ENCODE data around the gene MYO9B. TPM values are rescaled to one million over a fixed set of nuclear protein-coding genes. Genes with fewer than 3 reads are reported as not detected.
A peak's percentile ranks its signal among the peaks of the same experiment; 100 is the strongest.

MYO9B gene
- total RNA-seq, 2 donors from 2014 or later = 112 to 142 TPM

DNA sequence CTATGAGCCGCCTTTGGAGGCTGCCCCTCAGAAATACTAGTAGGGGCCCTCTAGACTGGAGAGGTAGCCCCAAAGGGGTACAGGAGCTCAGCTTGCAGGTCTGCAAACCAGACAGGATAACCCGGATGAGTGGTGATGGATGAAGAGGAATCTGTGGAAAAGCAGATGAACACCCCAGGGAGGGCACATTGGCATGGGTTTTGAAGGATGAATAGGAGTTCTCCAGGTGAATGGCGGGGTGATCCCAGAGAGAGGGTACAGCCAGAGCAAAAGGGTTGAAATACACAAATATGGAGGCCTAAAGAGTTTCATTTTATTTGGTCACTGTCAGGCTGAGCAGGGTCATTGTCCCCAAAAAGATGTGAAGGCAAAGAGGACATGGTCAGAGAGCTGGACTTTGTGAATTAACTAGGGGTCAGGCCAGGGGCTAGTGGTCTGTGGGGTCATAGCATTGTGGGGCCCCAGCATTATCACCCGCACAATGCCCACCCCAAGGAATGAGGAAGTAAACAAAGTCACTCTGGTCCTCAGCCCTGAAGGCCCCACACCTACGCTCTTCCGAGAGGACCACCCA lies 165.3 kb downstream of the MYO9B start:
- H3K9me3 Mint-ChIP-seq = no peaks in the 10 kb centered on the region
- H3K36me3 Mint-ChIP-seq = no peaks in the 10 kb centered on the region
- DNase-seq (ENCODE audit: low spot score in 2 of 2) (no peak), ATAC-seq (no peak)
- H3K27ac Mint-ChIP-seq = no peak overlapping the region

DNA sequence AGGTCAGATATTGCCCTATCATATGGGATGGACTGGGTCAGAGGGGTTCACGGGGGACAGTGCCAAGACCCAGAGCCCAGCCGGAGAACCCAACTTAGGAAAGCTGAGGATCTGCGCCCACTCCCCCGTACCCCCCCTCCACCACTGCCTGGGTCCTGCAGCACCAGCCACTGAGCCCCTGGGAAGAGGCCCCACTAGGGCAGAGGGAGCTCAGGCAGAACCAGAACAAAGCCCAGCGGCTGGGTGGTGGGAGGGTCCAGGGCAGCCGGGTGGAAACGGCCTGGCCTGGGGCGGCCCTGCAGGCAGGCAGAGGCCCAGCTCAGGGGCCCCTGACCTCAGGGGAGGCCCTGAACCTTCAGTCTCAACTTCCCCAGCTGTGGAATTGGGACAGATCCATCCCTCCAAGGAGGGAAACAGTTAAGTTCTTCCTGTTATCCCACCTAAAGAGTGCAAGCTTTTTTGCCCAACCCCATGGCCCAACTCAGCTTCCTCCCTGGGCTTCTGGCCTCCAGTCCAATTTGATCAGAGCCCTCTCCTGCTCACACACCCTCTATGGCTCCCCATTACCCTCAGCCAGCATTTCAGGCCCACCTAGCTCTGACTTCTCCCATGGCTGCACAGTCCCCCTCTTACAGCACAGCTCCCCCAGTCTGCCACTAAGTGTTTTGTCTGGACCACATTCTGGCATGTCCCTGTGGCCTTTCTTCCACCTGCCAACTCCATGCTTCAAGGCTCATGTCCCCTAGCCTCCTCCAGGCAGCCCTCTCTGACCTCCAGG lies 167.0 kb downstream of the MYO9B start:
- no peak for DNase-seq (ENCODE audit: low spot score in 2 of 2)
- ATAC-seq = no peak
- Mint-ChIP-seq H3K9me3 (no peaks in the 10 kb centered on the region), H3K27ac (peak overlapping the region; percentile 30 to 42), H3K36me3 (no peaks in the 10 kb centered on the region)

DNA sequence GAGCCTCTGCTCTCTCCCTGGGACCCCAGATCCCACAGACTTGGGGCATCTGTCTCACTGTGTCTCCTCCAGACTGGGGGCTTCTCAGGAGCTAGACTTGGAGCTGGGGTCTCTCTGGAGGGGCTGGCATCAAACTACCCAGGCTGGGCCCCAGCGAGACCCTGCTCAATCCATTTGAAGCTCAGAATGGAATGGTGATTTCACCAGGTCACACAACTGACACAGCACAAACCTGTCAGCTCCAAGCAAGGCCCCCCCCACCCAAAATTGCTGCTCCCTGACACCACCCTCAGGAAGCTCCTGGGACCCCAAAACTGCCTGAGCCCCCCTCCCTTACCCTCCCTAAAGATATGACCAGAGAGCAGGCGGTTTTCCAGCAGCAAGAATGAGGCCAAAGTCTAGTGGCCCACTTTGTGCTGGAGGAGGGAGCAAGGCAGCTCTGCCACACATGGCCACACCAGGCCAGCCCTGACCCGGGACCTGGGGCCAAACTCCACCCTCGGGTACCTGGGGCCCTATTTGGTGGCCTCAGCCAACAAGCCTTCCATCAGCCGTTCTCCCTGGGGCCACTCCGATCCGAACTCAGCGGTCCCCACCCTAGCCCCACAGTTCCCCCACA lies 167.7 kb downstream of the MYO9B start:
- DNase-seq (ENCODE audit: low spot score in 2 of 2) = no peak
- Mint-ChIP-seq H3K9me3 (no peaks in the 10 kb centered on the region), H3K36me3 (no peaks in the 10 kb centered on the region), H3K27ac (peak overlapping the region; percentile 30 to 42)
- no peak for ATAC-seq

DNA sequence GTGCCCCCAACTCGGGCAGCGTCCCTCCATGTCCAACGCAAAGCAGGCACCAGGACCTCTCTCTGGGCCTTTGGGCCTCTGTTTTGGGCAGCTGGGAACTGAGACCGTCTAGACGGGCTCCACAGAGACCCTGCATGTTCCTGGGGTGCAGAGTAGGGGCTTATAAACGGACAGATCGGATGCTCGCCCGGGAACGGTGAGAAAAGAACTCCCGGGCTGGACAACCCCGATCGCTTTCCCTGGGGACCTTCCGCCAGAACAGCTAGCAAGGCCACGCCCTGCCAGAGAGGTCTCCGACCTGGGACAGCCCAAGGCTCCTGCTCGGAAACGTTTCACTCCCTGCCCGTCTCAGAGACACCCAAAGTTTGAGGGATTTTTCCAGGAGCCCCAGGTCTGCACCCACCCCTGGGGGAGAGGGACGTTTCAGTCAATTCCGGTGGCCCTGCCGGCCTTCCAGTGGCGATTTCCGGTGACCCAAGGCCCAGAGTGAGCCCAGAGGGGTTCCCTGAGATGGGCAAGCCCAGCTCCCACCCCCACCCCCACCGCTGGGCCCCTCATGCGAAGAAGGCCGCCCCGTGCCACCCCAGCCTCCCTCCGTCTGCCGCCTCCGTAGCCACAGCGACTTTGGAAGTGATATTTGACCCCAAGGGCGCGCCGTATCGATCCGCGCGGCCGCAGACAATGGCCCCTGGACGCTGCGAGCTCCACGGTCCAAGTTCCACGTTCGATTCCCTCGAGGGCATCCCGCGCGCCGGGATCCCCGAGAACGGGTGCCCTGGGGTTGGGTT lies 168.4 kb downstream of the MYO9B start:
- Mint-ChIP-seq H3K27ac (no peak overlapping the region), H3K9me3 (no peaks in the 10 kb centered on the region)
- ATAC-seq = no peak

DNA sequence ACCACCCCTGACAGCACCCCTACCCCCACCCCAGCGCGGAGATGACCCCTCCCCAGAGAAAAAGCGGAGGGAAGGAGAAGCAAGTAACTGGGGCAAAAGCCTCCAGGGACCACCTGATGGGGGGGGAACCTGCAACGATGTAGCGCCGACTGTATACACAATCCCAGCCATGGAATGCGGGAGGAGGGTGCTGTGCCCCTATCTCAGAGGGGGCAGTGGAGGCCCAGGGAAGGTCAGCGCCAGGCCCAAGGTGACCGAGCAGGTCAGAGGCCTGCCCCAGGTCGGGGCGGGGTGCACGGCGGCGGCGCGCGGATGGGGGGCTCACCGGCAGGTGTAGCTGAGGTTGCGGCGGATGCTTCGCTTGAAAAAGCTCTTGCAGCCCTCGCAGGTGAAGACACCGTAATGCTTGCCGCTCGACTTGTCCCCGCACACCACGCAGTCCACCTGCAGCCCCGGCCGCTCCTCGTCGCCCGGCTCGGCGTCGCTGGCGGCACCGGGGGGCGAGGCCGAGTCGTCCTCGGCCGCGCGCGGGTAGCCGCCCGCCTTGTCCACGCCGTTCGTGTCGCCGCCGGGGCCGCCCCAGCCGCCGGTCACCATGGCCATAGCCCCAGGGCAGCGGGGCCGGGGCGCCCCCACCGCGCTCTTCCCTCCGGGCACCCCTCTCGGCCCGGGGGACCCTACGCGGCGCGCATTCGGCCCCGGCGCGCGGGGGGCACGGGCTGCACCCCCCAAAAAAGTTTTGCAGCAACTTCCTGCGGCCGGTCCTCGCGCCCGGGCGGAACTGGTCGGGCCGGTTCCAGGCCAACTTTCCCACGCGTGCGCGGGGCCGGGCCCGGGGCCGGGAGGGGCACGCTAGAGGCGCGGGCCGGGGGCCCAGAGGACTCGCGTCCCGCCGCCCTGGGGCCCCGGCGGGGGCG lies 169.3 kb downstream of the MYO9B start:
- DNase-seq (ENCODE audit: low spot score in 2 of 2) (no peak), ATAC-seq (no peak)
- Mint-ChIP-seq H3K36me3 (no peaks in the 10 kb centered on the region), H3K27ac (no peak overlapping the region), H3K9me3 (no peaks in the 10 kb centered on the region)

More for the DNA sequence above, 168.4 kb downstream of the MYO9B start:
- no peak for DNase-seq (ENCODE audit: low spot score in 2 of 2)
- H3K36me3 Mint-ChIP-seq = no peaks in the 10 kb centered on the region

DNA sequence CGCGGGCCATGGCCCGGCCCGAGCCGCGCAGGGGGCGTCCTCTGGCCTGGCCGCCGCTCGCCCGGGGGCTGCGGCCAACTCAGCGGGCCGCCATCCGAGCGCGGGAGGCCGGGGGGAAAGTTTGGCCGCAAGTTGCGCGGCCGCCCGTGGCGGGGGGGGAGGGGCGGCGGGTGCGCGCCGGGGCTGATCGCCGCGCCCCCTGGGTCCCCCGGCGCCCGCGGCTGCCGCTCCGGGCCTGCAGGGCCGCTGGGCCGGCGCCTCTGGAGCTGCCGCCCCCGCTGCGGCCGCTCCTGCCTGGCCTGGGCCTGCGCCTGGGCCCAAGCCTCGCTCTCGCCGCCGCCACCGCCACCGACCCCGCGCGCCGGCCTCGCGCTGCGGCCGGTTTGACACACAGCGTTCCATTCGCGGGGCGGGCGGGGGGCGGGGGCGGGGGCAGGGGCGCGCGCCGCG lies 170.0 kb downstream of the MYO9B start, which contains the start of gene NR2F6:
NR2F6 (minus strand) TSS at position 385 of the 450 bp plus-strand sequence. CDS start 699 bp downstream, outside the sequence.
- Mint-ChIP-seq H3K9me3 (no peaks in the 10 kb centered on the region), H3K27ac (peak within 1 kb of the TSS; percentile 62 to 68), H3K36me3 (no peaks in the 10 kb centered on the region)
- DNase-seq (ENCODE audit: low spot score in 2 of 2) = no peak
- ATAC-seq = peak; percentile 5 to 19

DNA sequence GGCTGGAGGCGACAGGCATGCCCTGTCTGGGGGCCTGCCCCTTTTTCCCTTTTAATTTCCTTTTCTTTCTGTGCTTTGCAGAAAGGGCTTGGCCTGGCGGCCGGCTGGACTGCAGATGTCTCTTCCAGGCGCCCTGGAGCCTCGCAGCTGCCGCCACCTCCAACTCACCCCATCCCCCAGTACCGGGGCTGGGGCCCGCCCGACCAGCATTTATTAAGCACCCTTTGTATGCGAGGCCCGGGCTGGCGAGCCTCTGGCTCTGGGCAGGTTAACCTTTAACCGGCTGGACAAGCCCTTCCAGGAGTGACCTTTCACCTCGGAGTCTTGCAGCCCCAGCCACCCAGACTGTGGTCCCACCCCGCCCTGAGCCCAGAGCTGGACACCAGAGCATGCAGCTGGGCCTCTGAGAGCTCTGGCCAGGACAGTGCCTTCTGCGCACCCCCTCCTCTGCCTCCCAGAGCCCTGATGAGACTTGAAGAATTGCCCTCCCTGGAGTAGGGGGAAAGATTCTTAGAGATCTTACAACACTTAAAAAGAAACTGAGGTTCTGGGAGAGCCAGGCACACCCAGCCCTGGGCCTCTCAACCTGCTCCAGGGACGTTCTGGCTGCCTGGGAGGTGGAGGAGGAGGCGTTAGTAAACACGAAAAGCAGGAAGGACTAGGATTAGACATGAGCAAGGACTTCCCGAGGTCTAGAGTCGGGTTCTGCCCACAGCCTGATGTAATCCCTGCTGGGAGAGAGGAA lies 171.3 kb downstream of the MYO9B start:
- DNase-seq (ENCODE audit: low spot score in 2 of 2) (no peak), ATAC-seq (no peak)
- Mint-ChIP-seq H3K9me3 (no peaks in the 10 kb centered on the region), H3K27ac (peak overlapping the region in 1 of 2 donors; percentile 62), H3K36me3 (no peaks in the 10 kb centered on the region)

DNA sequence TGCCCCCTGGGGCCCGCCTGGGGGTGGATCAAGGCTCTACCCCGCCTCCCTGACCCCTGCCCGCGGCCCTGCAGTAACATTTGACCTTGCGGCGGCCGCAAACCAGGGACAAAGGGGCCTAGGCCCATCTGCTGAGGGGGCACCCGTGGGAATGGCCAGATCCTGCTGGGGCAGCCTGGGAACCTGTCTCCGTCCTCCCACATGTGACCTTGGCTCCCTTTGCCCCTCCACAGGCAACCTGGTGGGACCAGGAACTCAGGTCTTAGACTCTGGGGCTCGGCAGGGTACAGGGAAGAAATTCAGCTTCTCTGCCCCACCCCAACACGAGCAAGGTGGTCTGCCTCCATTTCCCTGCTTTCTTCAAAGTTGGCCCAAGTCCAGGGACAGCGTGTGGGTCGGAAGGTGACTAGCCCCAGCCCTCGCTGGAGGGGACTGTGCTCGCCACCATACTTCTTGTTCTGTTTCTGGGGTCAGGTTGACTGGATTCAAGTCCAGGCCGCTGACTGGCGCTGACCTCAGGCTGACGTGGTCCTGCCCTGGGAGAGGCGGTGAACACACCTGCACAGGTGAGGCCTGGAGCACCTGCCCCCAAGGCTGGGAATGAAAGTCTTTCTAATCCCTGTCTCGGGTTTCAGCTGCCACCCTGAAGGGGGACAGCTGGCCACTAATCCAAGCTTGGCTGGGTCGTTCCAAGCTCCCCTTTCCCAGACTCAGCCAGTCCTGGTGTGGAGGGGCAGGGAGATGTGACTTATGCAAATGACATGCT lies 172.6 kb downstream of the MYO9B start:
- no peak for DNase-seq (ENCODE audit: low spot score in 2 of 2)
- no peaks in the 10 kb centered on the region for H3K36me3 Mint-ChIP-seq
- no peaks in the 10 kb centered on the region for H3K9me3 Mint-ChIP-seq
- ATAC-seq = no peak
- H3K27ac Mint-ChIP-seq = no peak overlapping the region

DNA sequence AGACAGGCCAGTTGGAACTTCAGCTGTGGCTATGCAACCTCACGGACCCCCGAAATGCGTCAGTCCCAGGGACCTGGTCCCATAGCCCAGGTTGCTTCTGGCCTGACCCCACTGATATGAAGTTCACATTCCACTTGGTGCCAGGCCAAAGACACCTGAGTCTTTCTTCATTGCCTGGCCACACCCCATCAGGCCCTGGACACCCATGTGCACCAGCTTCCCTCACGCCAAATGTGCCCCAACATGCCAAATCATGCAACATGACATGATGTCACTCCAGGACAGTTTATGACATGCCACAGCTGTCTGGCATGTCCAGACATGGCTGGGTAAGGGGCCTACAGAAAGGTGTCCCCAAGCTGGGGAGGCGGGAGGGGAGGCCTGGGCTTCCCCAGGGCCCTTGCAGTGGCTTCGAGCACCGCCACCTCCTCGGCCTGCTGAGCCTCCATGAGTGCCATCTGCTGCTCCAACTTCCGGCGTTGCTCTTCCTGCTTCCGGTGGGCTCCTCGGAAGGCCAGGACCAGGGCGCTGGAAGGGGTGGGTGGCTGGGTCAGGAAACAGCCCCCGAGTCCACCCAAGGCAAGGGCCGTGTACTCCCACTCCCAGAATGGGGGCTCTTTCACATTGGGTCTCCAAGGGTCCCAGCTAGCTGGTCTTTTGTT lies 174.4 kb downstream of the MYO9B start:
- H3K9me3 Mint-ChIP-seq = no peaks in the 10 kb centered on the region
- H3K36me3 Mint-ChIP-seq = no peaks in the 10 kb centered on the region
- peak overlapping the region in 1 of 2 donors; percentile 53 for H3K27ac Mint-ChIP-seq
- ATAC-seq (no peak), DNase-seq (ENCODE audit: low spot score in 2 of 2) (no peak)

DNA sequence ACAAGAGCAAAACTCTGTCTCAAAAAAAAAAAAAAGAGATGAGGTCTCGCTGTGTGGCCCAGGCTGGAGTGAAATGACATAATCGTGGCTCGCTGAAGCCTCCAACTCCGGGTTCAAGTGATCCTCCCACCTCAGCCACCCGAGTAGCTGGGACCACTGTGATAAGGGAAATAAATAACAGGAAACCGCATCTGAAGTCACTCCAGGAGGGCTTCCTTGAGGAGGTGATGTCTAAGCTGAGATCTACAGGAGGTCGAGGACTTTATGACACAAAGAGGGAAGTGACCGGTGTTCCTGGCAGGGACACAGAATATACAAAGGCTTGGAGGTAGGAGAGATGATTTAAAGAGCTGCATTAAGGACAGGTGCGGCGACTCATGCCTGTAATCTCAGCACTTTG lies 179.1 kb downstream of the MYO9B start:
- ATAC-seq = no peak
- H3K27ac Mint-ChIP-seq = no peak overlapping the region
- DNase-seq (ENCODE audit: low spot score in 2 of 2) = no peak
- H3K36me3 Mint-ChIP-seq = no peaks in the 10 kb centered on the region
- H3K9me3 Mint-ChIP-seq = no peaks in the 10 kb centered on the region

DNA sequence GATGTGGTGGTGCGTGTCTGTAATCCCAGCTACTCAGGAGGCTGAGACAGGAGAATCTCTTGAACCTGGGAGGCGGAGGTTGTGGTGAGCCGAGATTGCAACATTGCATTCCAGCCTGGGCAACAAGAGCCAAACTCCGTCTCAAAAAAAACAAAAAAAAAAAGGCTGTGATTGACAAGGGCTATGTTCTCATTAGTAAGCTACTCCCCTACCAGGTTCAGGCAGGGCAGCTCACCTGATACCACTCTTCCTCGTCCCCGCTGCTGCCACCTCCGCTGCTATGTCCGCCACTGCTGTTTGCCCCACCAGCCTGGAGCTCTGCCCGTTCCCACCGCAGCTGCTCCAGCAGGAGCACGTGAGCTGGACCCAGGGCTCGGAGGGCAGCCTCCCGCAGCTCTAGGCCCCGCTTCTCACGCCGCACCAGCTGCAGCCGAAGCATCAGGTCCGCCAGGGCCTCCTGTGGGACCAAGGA lies 179.6 kb downstream of the MYO9B start:
- no peak for ATAC-seq
- no peak overlapping the region for H3K27ac Mint-ChIP-seq
- no peaks in the 10 kb centered on the region for H3K36me3 Mint-ChIP-seq
- no peaks in the 10 kb centered on the region for H3K9me3 Mint-ChIP-seq
- no peak for DNase-seq (ENCODE audit: low spot score in 2 of 2)

DNA sequence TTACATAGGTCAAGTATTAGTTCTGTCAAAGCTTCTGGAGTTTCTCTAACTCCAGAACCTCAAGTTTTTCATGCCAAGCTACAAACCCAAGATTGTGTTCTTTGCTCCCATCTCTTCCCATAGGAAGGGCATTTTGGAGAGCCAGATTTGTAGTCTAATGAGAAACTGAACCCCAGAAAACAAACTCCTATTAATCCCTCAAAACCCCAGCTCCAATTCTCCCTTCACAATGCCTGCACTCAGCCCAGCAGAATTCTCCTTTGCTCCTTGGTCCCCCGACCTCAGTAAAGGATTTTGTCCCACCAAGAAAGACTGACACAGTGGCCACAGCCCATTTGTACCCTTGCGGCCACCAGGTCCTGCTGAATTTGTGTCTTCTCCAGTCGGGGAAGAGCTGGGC lies 180.6 kb downstream of the MYO9B start:
- no peak for ATAC-seq
- no peak overlapping the region for H3K27ac Mint-ChIP-seq
- H3K9me3 Mint-ChIP-seq = no peaks in the 10 kb centered on the region
- no peaks in the 10 kb centered on the region for H3K36me3 Mint-ChIP-seq
- DNase-seq (ENCODE audit: low spot score in 2 of 2) = no peak

DNA sequence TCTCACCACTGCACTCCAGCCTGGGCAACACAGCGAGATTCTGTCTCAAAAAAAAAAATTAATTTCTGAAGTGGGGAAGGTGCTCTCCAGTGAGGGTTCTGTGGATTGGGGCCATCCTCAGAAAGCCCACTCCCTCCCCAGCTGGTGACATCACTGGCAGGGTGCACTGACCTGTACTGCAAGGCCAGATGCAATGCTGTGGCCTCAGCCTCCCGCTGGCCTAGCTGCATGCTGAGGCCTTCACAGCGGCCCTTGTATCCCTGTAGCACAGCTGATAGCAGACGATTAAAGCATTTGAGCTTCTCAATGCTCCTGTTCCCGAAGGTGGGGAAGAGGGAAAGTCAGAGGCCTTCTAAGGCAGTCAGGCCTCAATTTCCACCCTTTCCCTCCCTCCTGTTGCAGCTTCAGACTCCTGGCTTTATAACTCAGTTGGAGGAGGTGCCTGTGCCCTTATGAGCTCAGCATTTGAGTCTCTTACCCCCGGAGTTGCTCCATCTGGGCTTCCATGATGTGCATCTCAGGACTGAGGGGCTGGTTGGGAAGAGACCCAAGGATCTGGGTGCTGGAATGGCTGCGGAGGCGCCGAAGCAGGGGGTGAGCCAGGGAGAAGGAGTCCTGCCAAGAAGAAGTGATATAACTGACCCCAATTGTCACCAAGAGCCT lies 183.7 kb downstream of the MYO9B start:
- no peak for ATAC-seq
- Mint-ChIP-seq H3K27ac (no peak overlapping the region), H3K36me3 (no peaks in the 10 kb centered on the region), H3K9me3 (no peaks in the 10 kb centered on the region)
- DNase-seq (ENCODE audit: low spot score in 2 of 2) = no peak

DNA sequence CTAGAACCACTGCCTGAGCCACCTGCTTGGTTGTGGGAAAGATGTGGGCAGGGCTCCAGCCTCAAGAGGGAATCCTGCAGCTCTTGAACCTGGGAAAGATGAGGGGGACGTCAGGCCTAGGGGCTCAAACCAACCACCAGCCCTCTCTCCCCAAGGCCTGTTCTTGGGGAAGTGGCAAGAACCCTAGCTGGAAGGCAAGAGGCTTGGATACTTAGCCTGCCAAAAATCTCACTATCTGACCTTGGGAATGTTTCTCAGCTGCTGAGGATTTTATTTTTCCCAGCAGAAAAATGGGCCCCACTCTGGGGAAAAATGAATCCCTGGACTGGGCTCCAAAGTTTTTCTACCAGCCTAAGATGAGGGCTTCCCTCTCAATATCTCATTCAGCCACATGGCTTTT lies 184.4 kb downstream of the MYO9B start:
- Mint-ChIP-seq H3K9me3 (no peaks in the 10 kb centered on the region), H3K36me3 (no peaks in the 10 kb centered on the region), H3K27ac (no peak overlapping the region)
- DNase-seq (ENCODE audit: low spot score in 2 of 2) = no peak
- ATAC-seq = no peak
